ENCODE results near the gene CELSR2.

Gene CELSR2

GRCh38 chr1:109231066-109231465 is 18.3 kb upstream of the CELSR2 start:
- DNase-seq (ENCODE audit: low read depth) = no peak

GRCh38 chr1:109235137-109235536 is 14.2 kb upstream of the CELSR2 start:
- DNase-seq (ENCODE audit: low read depth) = no peak

GRCh38 chr1:109237512-109237911 is 11.8 kb upstream of the CELSR2 start:
- no peak for DNase-seq (ENCODE audit: low read depth)

- no peak for DNase-seq (ENCODE audit: low read depth)
Observed at GRCh38 chr1:109238382-109238781, 11.0 kb upstream of the CELSR2 start.

- DNase-seq (ENCODE audit: low read depth) = no peak
Observed at GRCh38 chr1:109239047-109239408, 10.3 kb upstream of the CELSR2 start.

GRCh38 chr1:109239409-109240068 is 9.8 kb upstream of the CELSR2 start:
- DNase-seq (ENCODE audit: low read depth) = no peak

- DNase-seq (ENCODE audit: low read depth) = no peak
Observed at GRCh38 chr1:109240158-109241152, 8.9 kb upstream of the CELSR2 start.

- no peak for DNase-seq (ENCODE audit: low read depth)
Observed at GRCh38 chr1:109241344-109241743, 8.0 kb upstream of the CELSR2 start.

- DNase-seq (ENCODE audit: low read depth) = no peak
Observed at GRCh38 chr1:109241841-109242345, 7.4 kb upstream of the CELSR2 start.

GRCh38 chr1:109242387-109242786 is 7.0 kb upstream of the CELSR2 start:
- DNase-seq (ENCODE audit: low read depth) = no peak

GRCh38 chr1:109243221-109243620 is 6.1 kb upstream of the CELSR2 start:
- no peak for DNase-seq (ENCODE audit: low read depth)

GRCh38 chr1:109243860-109244552 is 5.3 kb upstream of the CELSR2 start:
- no peak for DNase-seq (ENCODE audit: low read depth)

GRCh38 chr1:109246141-109246551 is 3.2 kb upstream of the CELSR2 start:
- no peak for DNase-seq (ENCODE audit: low read depth)

- no peak for DNase-seq (ENCODE audit: low read depth)
Observed at GRCh38 chr1:109247401-109248365, 1.7 kb upstream of the CELSR2 start.

- no peak for DNase-seq (ENCODE audit: low read depth)
Observed at GRCh38 chr1:109248444-109248796, 919 bp upstream of the CELSR2 start.

- DNase-seq (ENCODE audit: low read depth) = no peak
Observed at GRCh38 chr1:109249654-109250401, 489 bp downstream of the CELSR2 start.

GRCh38 chr1:109250454-109251276 is 1.3 kb downstream of the CELSR2 start:
- DNase-seq (ENCODE audit: low read depth) = no peak

GRCh38 chr1:109251277-109252166 is 2.2 kb downstream of the CELSR2 start:
- DNase-seq (ENCODE audit: low read depth) = no peak

Measured in HS-5 (cell line).